Trophoblast cell (in vitro differentiated cells and primary cell): ENCODE results near the gene SLC39A3.

Experiments used
- DNase-seq, 2 donors: peaks; one replicate each; pipeline ENCODE4 v3.0.0-alpha.2; 2016
- H2AFZ ChIP-seq: 2 replicates; pipeline ENCODE4 v1.6.1; 2013; ENCODE audit warnings: low read length, moderate library complexity, mild to moderate bottlenecking; ENCODE audit not compliant: insufficient read depth, poor library complexity
- H2AK5ac ChIP-seq: 2 replicates; pipeline ENCODE4 v1.6.1; 2013; ENCODE audit warnings: mild to moderate bottlenecking, low read length
- H2BK120ac ChIP-seq: 2 replicates; pipeline ENCODE4 v1.6.1; 2013; ENCODE audit warnings: low read length, mild to moderate bottlenecking, moderate library complexity; ENCODE audit not compliant: insufficient read depth, poor library complexity
- H2BK12ac ChIP-seq: 2 replicates; pipeline ENCODE4 v1.6.1; 2013; ENCODE audit warnings: mild to moderate bottlenecking, low read length, moderate library complexity
- H2BK5ac ChIP-seq: 2 replicates; pipeline ENCODE4 v1.6.1; 2013; ENCODE audit warnings: low read length, low read depth, moderate library complexity, mild to moderate bottlenecking; ENCODE audit not compliant: poor library complexity
- H3K14ac ChIP-seq: 2 replicates; pipeline ENCODE4 v1.6.1; 2013; ENCODE audit warnings: mild to moderate bottlenecking, low read length
- H3K18ac ChIP-seq: 2 replicates; pipeline ENCODE4 v1.6.1; 2013; ENCODE audit warnings: mild to moderate bottlenecking, low read length
- H3K23ac ChIP-seq: 2 replicates; pipeline ENCODE4 v1.6.1; 2013; ENCODE audit warnings: low read length
- H3K27ac ChIP-seq: 2 replicates; pipeline ENCODE4 v1.5.1; 2013; ENCODE audit warnings: low read depth, mild to moderate bottlenecking, inconsistent platforms, low read length, moderate library complexity
- H3K27me3 ChIP-seq: 2 replicates; pipeline ENCODE4 v1.6.1; 2013; ENCODE audit warnings: inconsistent platforms, mild to moderate bottlenecking, low read length, moderate library complexity; ENCODE audit not compliant: insufficient read depth
- H3K36me3 ChIP-seq, 2 experiments: 1 replicate in 1 of 2; 2 replicates in 1 of 2; pipeline ENCODE4 v1.6.1; 2013; ENCODE audit warnings: low read length in 2 of 2, mild to moderate bottlenecking in 2 of 2, moderate library complexity in 1 of 2; ENCODE audit not compliant: insufficient read depth in 2 of 2, control insufficient read depth in 1 of 2
- H3K4ac ChIP-seq: 2 replicates; pipeline ENCODE4 v1.6.1; 2013; ENCODE audit warnings: low read depth, mild to moderate bottlenecking, low read length, moderate library complexity
- H3K4me1 ChIP-seq, 2 experiments: 1 replicate in 1 of 2; 2 replicates in 1 of 2; pipeline ENCODE4 v1.6.1; 2013; ENCODE audit warnings: low read length in 2 of 2, mild to moderate bottlenecking in 2 of 2, moderate library complexity in 1 of 2; ENCODE audit not compliant: insufficient read depth in 2 of 2, control insufficient read depth in 1 of 2
- H3K4me2 ChIP-seq: 2 replicates; pipeline ENCODE4 v1.6.1; 2013; ENCODE audit warnings: inconsistent platforms, mild to moderate bottlenecking, low read length, moderate library complexity
- H3K4me3 ChIP-seq: 2 replicates; pipeline ENCODE4 v1.5.1; 2013; ENCODE audit warnings: mild to moderate bottlenecking, low read depth, low read length, inconsistent platforms
- H3K79me1 ChIP-seq: one replicate; pipeline ENCODE4 v1.6.1; 2013; ENCODE audit warnings: low read length
- H3K79me2 ChIP-seq: 2 replicates; pipeline ENCODE4 v1.6.1; 2013; ENCODE audit warnings: low read length, mild to moderate bottlenecking; ENCODE audit not compliant: control insufficient read depth, insufficient read depth, poor library complexity
- H3K9ac ChIP-seq: 2 replicates; pipeline ENCODE4 v1.6.1; 2013; ENCODE audit warnings: mild to moderate bottlenecking, low read length
- H3K9me3 ChIP-seq: 2 replicates; pipeline ENCODE4 v1.6.1; 2013; ENCODE audit warnings: low read depth, mild to moderate bottlenecking, control low read depth, inconsistent platforms, low read length; ENCODE audit not compliant: insufficient read depth
- H4K12ac ChIP-seq: 2 replicates; pipeline ENCODE4 v1.6.1; 2013; ENCODE audit warnings: low read depth, mild to moderate bottlenecking, low read length, moderate library complexity
- H4K8ac ChIP-seq: 2 replicates; pipeline ENCODE4 v1.6.1; 2013; ENCODE audit warnings: low read depth, mild to moderate bottlenecking, low read length, moderate library complexity
- H4K91ac ChIP-seq: one replicate; pipeline ENCODE4 v1.6.1; 2013; ENCODE audit warnings: low read depth, mild to moderate bottlenecking, low read length, moderate library complexity
- WGBS: extraction: QIAGEN DNeasy Blood & Tissue Kit; methylation state at CpG from one replicate; pipeline ENCODE4 v1.1.7; 2013; ENCODE audit warnings: missing lambda C conversion rate; ENCODE audit not compliant: insufficient read length, insufficient coverage; ENCODE audit errors: extremely low coverage; 5-methylcytosine and 5-hydroxymethylcytosine counted together

Gene SLC39A3

DNA sequence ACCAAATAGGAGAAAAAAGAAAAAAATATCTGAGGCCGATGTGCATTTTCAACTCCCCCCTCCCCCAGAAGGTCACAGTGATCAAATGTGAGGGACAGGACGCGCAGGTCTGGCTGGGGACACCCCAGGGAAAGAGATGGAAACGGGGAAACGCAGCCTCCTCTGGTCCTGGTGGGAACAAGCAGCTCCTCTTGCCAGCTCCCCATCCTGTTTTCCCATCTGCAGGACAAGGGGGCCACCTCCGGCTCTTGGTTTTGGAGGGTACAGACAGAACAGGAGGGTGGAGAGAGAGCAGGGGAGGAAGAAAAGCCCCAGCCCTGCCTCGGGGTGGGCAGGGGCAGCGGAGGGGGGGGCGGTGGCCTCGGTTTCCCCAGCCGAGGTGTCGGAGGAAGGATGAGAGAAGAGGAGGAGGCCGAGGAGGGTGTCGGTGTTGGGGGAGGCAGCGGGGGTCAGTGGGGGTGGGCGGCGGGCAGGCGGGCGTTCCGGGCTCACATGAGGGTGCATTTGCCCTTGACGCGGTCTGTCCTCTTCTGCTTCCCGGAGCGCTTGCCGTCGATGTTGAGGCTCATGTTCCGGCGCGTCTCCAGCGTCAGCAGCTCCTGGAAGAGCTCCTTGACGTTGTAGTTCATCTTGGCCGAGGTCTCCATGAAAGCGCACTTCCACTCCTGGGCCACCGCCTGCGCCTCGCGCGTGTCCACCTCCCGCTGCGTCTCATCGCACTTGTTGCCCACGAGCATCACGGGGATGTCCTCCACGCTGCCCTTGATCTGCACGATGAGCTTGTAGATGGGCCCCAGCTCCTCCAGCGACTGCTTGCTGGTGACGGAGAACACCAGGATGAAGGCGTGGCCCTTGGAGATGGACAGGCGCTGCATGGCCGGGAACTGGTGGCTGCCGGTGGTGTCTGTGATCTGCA is 22.8 kb downstream of the SLC39A3 start:
- no peak overlapping the region for H2AK5ac ChIP-seq
- no peak overlapping the region for H3K9ac ChIP-seq
- H3K4me2 ChIP-seq, result no peak overlapping the region
- H3K4me1 ChIP-seq, result peaks cover 0 to 2% of the 10 kb centered on the region in 2 experiments
- no CpG with 5 or more reads among the region's 51 CpGs for WGBS
- no peak overlapping the region for H3K14ac ChIP-seq
- no peaks in the 10 kb centered on the region for H3K79me1 ChIP-seq
- H3K79me2 ChIP-seq, result no peaks in the 10 kb centered on the region
- H3K23ac ChIP-seq, result no peak overlapping the region
- H4K91ac ChIP-seq, result no peak overlapping the region
- no peak overlapping the region for H2BK5ac ChIP-seq
- no peak overlapping the region for H3K4ac ChIP-seq
- H3K4me3 ChIP-seq, result peak overlapping the region; percentile 34
- no peak overlapping the region for H3K18ac ChIP-seq
- H2BK120ac ChIP-seq, result no peak overlapping the region
- no peak overlapping the region for H4K12ac ChIP-seq
- H3K27ac ChIP-seq, result no peak overlapping the region
- H2BK12ac ChIP-seq, result no peak overlapping the region
- H2AFZ ChIP-seq, result no peak overlapping the region
- no peaks in the 10 kb centered on the region for H3K36me3 ChIP-seq
- no peak for DNase-seq
- H3K9me3 ChIP-seq, result peaks cover 15% of the 10 kb centered on the region
- peaks cover 24% of the 10 kb centered on the region for H3K27me3 ChIP-seq
- no peak overlapping the region for H4K8ac ChIP-seq

DNA sequence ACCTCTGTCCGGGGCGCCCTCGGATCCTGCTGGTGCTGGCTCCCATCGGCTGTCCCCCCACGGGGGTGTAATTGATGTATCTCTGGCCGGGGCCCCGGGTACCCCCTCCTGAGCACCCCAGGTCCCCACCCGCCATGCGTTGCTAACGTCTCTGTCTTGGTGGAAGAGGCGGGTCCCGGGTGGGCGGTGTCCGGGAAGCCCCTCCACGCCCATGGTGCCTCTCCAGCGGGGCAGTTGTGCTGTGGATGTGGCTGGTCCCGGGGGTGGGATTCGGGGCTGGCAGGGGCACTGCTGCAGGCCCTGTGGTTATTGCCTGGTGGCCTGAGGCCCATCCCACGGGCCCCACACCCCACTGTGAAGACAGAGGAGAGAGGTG is 23.6 kb downstream of the SLC39A3 start:
- H2AK5ac ChIP-seq, result no peak overlapping the region
- H4K12ac ChIP-seq, result no peak overlapping the region
- H3K9ac ChIP-seq, result no peak overlapping the region
- no peaks in the 10 kb centered on the region for H3K79me1 ChIP-seq
- no peak overlapping the region for H4K8ac ChIP-seq
- H3K4me3 ChIP-seq, result no peak overlapping the region
- no peaks in the 10 kb centered on the region for H3K36me3 ChIP-seq
- no peak for DNase-seq
- peaks cover 13% of the 10 kb centered on the region for H3K9me3 ChIP-seq
- no peak overlapping the region for H2BK5ac ChIP-seq
- H3K27ac ChIP-seq, result no peak overlapping the region
- no CpG with 5 or more reads among the region's 19 CpGs for WGBS
- H2AFZ ChIP-seq, result no peak overlapping the region
- H3K4ac ChIP-seq, result no peak overlapping the region
- H4K91ac ChIP-seq, result no peak overlapping the region
- H2BK120ac ChIP-seq, result no peak overlapping the region
- H3K4me2 ChIP-seq, result no peak overlapping the region
- no peak overlapping the region for H3K14ac ChIP-seq
- H3K27me3 ChIP-seq, result peaks cover 17% of the 10 kb centered on the region
- peaks cover 0 to 2% of the 10 kb centered on the region in 2 experiments for H3K4me1 ChIP-seq
- H3K23ac ChIP-seq, result no peak overlapping the region
- no peaks in the 10 kb centered on the region for H3K79me2 ChIP-seq
- H2BK12ac ChIP-seq, result no peak overlapping the region
- no peak overlapping the region for H3K18ac ChIP-seq

DNA sequence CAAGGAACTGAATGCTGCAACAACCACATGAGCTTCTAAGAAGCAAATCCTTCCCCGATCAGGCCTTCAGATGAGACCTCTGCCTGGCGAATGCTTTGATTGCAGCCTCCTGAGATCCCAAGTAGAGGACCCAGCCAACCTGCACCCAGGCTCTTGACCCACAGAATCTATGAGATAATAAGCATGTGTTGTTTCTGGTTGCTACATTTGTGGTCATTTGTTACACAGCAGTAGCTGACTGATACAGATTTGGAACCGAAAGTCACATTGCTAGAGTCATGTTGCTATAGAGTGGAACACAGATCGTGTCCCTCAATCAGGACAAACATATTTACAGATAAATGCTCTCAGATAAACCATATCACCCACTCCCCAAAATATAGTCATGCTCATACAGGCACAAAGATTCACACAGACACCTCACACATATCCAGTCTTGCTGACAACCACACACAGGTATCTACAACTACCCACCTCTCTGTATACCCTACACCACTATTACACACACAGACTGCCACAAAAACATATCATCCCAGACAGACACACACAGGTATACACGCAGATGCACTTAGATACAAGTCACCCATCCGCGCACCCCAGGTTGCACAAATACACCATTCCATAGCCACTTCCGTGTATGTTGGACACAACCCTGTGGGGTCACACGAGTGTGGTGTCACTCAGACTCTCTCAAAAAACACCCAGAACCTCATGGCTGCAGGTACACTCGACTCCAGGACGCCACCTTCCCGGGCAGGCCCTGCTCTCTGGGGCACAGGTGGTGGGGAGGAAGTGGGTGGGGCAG is 24.1 kb downstream of the SLC39A3 start:
- no peak overlapping the region for H4K91ac ChIP-seq
- H3K4ac ChIP-seq, result no peak overlapping the region
- no peak overlapping the region for H3K9ac ChIP-seq
- no peak overlapping the region for H3K18ac ChIP-seq
- H2AFZ ChIP-seq, result no peak overlapping the region
- no peak overlapping the region for H3K4me3 ChIP-seq
- peaks cover 11% of the 10 kb centered on the region for H3K27me3 ChIP-seq
- no peak overlapping the region for H3K23ac ChIP-seq
- no peak for DNase-seq
- no peaks in the 10 kb centered on the region for H3K79me1 ChIP-seq
- peaks cover 0 to under 1% of the 10 kb centered on the region in 2 experiments for H3K4me1 ChIP-seq
- H3K14ac ChIP-seq, result no peak overlapping the region
- H3K4me2 ChIP-seq, result no peak overlapping the region
- no peak overlapping the region for H2AK5ac ChIP-seq
- no peak overlapping the region for H4K8ac ChIP-seq
- peaks cover 13% of the 10 kb centered on the region for H3K9me3 ChIP-seq
- H2BK5ac ChIP-seq, result no peak overlapping the region
- H2BK12ac ChIP-seq, result no peak overlapping the region
- H2BK120ac ChIP-seq, result no peak overlapping the region
- no peak overlapping the region for H4K12ac ChIP-seq
- no peaks in the 10 kb centered on the region for H3K36me3 ChIP-seq
- no peaks in the 10 kb centered on the region for H3K79me2 ChIP-seq
- no CpG with 5 or more reads among the region's 12 CpGs for WGBS
- H3K27ac ChIP-seq, result no peak overlapping the region

DNA sequence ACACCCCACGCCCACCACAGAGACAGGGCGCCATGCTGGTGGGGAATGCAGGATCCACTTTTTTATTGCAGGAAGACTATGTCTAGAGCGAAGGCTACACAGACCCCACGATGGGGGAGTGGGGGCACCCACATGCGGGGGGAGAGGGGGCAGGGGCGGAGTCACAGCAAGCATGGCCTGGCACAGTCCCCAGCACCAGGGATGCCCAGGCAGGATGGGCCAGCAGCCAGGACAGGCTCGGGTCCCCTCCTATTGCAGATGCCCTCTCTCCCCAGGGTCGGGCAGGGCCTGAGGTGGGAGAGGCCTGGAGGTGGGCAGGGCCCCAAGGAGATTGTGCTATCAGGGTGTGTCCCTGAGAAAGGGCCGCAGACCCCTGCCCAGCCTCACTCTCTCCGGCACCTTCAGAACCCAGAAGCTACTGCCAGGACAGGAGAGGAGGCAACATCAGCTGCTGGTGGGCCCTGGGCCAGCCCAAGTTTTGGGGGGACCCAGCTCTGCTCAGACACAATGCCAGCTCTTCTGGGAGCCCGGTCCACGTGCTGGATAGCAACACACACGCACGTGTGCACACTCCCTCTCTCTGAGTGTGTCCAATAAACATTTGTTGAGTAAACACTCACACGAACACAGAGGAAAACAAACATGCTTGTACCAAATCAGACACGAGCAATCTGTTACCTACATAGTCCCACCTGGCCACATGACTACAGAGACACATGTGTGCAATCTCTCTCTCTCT is 25.1 kb downstream of the SLC39A3 start:
- no CpG with 5 or more reads among the region's 16 CpGs for WGBS
- Histone ChIP-seq H2BK120ac (no peak overlapping the region), H3K23ac (no peak overlapping the region)

More for the DNA sequence above, 25.1 kb downstream of the SLC39A3 start:
- DNase-seq, result no peak
- H3K4ac ChIP-seq, result no peak overlapping the region
- H3K18ac ChIP-seq, result no peak overlapping the region
- H3K9me3 ChIP-seq, result peaks cover 13% of the 10 kb centered on the region
- H2BK12ac ChIP-seq, result no peak overlapping the region
- no peak overlapping the region for H4K8ac ChIP-seq
- no peak overlapping the region for H3K9ac ChIP-seq
- no peak overlapping the region for H3K4me3 ChIP-seq
- no peaks in the 10 kb centered on the region for H3K79me2 ChIP-seq
- H4K91ac ChIP-seq, result no peak overlapping the region
- H3K27ac ChIP-seq, result no peak overlapping the region
- H3K36me3 ChIP-seq, result no peaks in the 10 kb centered on the region
- peaks cover 2% of the 10 kb centered on the region for H3K27me3 ChIP-seq
- H3K4me1 ChIP-seq, result no peaks in the 10 kb centered on the region
- no peak overlapping the region for H2AFZ ChIP-seq
- H2AK5ac ChIP-seq, result no peak overlapping the region
- H2BK5ac ChIP-seq, result no peak overlapping the region
- no peak overlapping the region for H3K4me2 ChIP-seq
- no peaks in the 10 kb centered on the region for H3K79me1 ChIP-seq
- no peak overlapping the region for H4K12ac ChIP-seq
- no peak overlapping the region for H3K14ac ChIP-seq
